MCF 10A (cell line): Measurements from ENCODE around the gene LHX3. TPM values are rescaled to one million over a fixed set of nuclear protein-coding genes. Genes with fewer than 3 reads are reported as not detected.
A peak's percentile ranks its signal among the peaks of the same experiment; 100 is the strongest.

Experiments
- BruUV-seq: library from RNA; stranded (reverse); fragments of 400-500 nt; replicated peaks from 2 replicates; lab custom pipeline; 2021; lab: Mats Ljungman, UMichigan
- CTCF ChIA-PET: fragments of 300-600 bp; sonication (Branson Sonifier 250); formaldehyde crosslinking; extraction: SDS; loops from one replicate; lab custom pipeline; 2021; ENCODE audit warnings: antibody characterized with exemption, inconsistent platforms; lab: Yijun Ruan, JAX
- POLR2A ChIA-PET: fragments of 300-600, 350-650 bp; sonication (Branson Sonifier 250); formaldehyde crosslinking; extraction: SDS; loops from one replicate; lab custom pipeline; 2020; ENCODE audit warnings: antibody characterized with exemption, inconsistent platforms; lab: Yijun Ruan, JAX
- DNase-seq: peaks from one replicate; pipeline ENCODE4 v3.0.0-alpha.2; 2018; ENCODE audit not compliant: unreplicated experiment
- H3K27ac Mint-ChIP-seq: one replicate; pipeline ENCODE4 v1.8.0; 2022; ENCODE audit warnings: mild to moderate bottlenecking, low read depth, mixed read lengths; ENCODE audit not compliant: unreplicated experiment
- H3K27me3 Mint-ChIP-seq: one replicate; pipeline ENCODE4 v1.8.0; 2022; ENCODE audit warnings: mixed read lengths; ENCODE audit not compliant: insufficient read depth, unreplicated experiment
- H3K36me3 Mint-ChIP-seq: one replicate; pipeline ENCODE4 v1.8.0; 2022; ENCODE audit warnings: mild to moderate bottlenecking, moderate library complexity, mixed read lengths; ENCODE audit not compliant: insufficient read depth, unreplicated experiment
- H3K4me1 Mint-ChIP-seq: one replicate; pipeline ENCODE4 v1.8.0; 2022; ENCODE audit warnings: mixed read lengths; ENCODE audit not compliant: insufficient read depth, unreplicated experiment
- H3K4me3 Mint-ChIP-seq: one replicate; pipeline ENCODE4 v1.8.0; 2022; ENCODE audit warnings: mild to moderate bottlenecking, moderate library complexity, mixed read lengths; ENCODE audit not compliant: unreplicated experiment
- H3K9me3 Mint-ChIP-seq: one replicate; pipeline ENCODE4 v1.8.0; 2022; ENCODE audit warnings: mixed read lengths; ENCODE audit not compliant: unreplicated experiment
- intact Hi-C: fragments of 100-400 bp; cut with micrococcal nuclease; formaldehyde crosslinking; loops from 2 replicates; pipeline ENCODE4 v1.14.1; 2022
- total RNA-seq: library from RNA; stranded (reverse); gene quantifications from 2 replicates; pipeline ENCODE4 v1.2.3, GENCODE V29; 2022
- TF ChIP-seq, protein P1 (sequence below): fragments of 200-600 bp; IDR thresholded peaks from one replicate; pipeline ENCODE4 v1.8.0; 2022; ENCODE audit warnings: antibody characterized with exemption, mild to moderate bottlenecking; ENCODE audit not compliant: unreplicated experiment

Gene LHX3
- total RNA-seq, 1 experiment from 2014 or later, result 0.26 TPM

DNA sequence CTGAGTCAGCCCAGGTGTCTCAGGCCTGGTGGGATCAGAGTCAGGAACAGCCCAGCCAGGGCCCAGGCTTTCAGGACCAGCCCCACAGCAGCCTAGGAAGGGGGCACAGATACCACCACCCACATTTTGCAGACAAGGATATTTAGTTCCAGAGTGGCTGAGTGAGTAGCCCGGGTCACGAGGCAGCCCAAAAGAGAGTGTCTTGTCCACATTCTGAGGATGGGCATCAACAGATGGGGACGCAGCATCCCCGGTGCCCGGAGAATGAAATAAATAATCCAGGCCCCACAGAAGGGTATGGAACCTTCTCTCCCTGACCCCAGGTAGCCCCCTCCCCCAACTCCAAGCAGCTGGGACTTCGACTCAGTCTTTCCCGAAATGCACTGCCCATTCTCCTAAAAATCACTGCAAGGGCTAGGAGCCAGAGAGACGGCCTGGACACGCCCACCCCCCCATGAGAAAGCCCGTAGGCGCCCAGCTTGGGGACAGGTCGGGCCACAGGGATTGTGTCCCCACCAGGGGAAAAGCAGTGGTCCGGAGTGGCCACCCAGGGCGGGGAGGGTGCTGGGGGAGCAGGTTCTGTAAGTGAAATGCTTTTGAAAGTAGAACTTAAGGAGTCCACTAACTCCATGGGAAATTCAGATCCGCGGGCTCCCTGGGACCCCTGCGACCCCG, 6.9 kb downstream of the LHX3 start:
- no peak for DNase-seq
- TF ChIP-seq, protein P1, sequence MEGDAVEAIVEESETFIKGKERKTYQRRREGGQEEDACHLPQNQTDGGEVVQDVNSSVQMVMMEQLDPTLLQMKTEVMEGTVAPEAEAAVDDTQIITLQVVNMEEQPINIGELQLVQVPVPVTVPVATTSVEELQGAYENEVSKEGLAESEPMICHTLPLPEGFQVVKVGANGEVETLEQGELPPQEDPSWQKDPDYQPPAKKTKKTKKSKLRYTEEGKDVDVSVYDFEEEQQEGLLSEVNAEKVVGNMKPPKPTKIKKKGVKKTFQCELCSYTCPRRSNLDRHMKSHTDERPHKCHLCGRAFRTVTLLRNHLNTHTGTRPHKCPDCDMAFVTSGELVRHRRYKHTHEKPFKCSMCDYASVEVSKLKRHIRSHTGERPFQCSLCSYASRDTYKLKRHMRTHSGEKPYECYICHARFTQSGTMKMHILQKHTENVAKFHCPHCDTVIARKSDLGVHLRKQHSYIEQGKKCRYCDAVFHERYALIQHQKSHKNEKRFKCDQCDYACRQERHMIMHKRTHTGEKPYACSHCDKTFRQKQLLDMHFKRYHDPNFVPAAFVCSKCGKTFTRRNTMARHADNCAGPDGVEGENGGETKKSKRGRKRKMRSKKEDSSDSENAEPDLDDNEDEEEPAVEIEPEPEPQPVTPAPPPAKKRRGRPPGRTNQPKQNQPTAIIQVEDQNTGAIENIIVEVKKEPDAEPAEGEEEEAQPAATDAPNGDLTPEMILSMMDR, result no peak
- Mint-ChIP-seq H3K27me3 (peaks cover 18% of the 10 kb centered on the region), H3K4me3 (peak overlapping the region; percentile 37), H3K27ac (no peak overlapping the region), H3K4me1 (peaks cover 13% of the 10 kb centered on the region), H3K36me3 (no peaks in the 10 kb centered on the region), H3K9me3 (no peaks in the 10 kb centered on the region)
- CTCF ChIA-PET, result interaction anchor here (0.6 to 1.2 kb wide), 2 partner anchors 19 to 848 kb away, joined by 3 to 4 read pairs; no protein-coding TSS in a partner anchor
- POLR2A ChIA-PET, result no interaction called here
- BruUV-seq, result no TSS peak
- intact Hi-C loops, result no loop called here

DNA sequence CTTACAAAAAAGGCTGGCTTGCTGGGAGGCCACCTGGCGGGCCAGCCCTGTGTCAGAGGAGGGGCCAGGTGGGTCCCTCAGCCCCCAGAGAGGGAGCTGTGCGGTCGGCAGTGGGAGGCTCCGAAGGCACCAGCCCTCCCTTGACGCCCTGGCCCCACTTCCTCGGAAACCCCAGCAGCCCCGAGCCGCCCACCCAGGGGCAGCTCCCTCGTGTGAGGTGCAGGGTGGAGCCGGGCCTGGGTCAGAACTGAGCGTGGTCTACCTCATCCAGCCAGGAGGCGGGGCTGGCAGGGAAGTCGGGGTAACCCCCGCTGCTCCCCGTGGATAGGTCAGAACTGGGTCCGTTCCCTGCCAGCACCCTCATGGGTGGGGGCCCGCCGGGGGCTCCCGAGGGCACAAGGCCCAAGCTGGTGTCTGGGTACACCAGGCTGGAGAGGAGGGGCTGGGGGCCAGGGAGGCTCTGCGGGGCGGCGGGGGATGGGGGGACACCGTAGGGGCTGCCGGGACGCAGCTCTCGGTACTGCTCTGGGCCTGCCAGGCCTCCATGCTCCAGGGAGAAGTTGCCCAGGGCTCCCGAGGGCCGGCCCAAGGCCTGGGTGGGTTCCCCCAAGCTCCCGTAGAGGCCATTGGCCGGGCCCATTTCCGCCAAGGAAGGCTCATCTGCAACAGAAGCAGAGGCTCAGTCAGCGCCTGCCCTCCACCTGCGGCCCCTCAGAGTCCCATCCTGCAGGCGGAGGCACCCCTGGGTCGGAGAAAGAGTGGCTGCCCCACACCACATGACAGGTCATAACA, 7.6 kb downstream of the LHX3 start:
- Mint-ChIP-seq H3K27ac (no peak overlapping the region), H3K27me3 (peaks cover 18% of the 10 kb centered on the region), H3K36me3 (no peaks in the 10 kb centered on the region), H3K4me1 (peaks cover 13% of the 10 kb centered on the region), H3K4me3 (no peak overlapping the region), H3K9me3 (no peaks in the 10 kb centered on the region)
- BruUV-seq, result no TSS peak
- ChIA-PET POLR2A (no interaction called here), CTCF (interaction anchor here (0.6 to 1.2 kb wide), 3 partner anchors 20 to 849 kb away, joined by 3 to 4 read pairs (median 4); no protein-coding TSS in a partner anchor)
- DNase-seq, result no peak
- intact Hi-C loops, result no loop called here
- TF ChIP-seq, protein P1, result no peak

DNA sequence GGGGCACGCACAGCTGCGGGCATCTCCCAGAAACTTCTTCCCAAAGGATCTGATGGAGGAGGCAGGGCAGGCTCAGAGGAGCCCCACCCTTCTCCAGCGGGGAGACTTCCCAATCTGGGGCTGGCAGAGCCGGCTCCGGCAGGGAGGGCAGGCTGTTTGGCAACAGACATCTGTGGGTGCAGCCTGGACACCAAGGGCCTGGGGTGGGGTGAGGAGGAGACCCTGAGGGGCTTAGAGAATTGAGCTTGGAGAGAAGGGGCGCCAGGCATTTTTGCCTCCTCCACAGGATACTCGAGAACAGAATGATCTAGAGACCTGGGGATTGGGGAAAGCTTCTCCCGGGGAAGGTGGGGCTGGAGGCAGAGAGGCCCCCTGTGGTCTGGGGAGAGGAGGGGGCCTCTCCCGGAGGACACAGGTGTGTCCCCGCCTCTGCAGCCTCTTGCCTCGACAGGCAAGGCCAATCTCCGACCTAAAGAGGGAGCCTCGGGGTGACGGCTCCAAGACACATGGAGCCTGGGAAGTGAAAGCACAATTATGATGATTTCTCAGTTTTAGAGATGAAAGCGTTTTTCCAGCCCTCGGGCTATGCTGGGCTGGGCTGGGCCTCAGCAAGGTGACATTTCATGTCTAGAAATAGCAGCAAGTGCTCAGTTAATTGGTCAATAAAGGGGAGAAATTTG, 8.4 kb downstream of the LHX3 start:
- H3K4me1 Mint-ChIP-seq, result peaks cover 13% of the 10 kb centered on the region
- H3K27ac Mint-ChIP-seq, result no peak overlapping the region
- ChIA-PET POLR2A (interaction anchor here (0.6 to 0.7 kb wide), 3 partner anchors 18 to 160 kb away, joined by 3 to 5 read pairs (median 4); no protein-coding TSS in a partner anchor), CTCF (interaction anchor here (1.2 kb wide), 1 partner anchor 21 kb away, joined by 3 read pairs; no protein-coding TSS in a partner anchor)
- TF ChIP-seq, protein P1, result no peak
- H3K27me3 Mint-ChIP-seq, result peaks cover 22% of the 10 kb centered on the region
- H3K36me3 Mint-ChIP-seq, result no peaks in the 10 kb centered on the region
- H3K9me3 Mint-ChIP-seq, result no peaks in the 10 kb centered on the region
- no TSS peak for BruUV-seq
- H3K4me3 Mint-ChIP-seq, result no peak overlapping the region
- intact Hi-C loops, result no loop called here
- no peak for DNase-seq

DNA sequence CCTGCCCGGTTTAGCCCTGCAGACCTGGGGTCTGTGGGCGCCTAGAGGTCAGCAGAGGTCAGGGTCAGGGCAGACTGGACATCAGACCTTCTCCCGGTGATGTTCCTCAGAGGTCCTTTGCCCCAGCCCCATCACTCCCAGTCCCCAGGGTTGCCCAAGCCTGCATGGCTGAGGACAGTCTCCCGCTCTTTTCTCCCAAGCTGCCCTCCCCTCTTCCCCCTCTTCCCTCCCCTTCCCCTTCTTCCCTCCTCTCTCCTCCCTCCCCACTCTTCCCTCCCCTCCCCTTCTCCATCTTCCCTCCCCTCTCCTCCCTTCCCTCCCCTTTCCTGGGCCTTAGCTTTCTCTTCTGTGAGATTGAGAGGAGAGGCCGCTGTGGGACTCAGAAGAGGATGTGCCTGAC, 10.4 kb downstream of the LHX3 start:
- H3K9me3 Mint-ChIP-seq, result no peaks in the 10 kb centered on the region
- no peaks in the 10 kb centered on the region for H3K36me3 Mint-ChIP-seq
- TF ChIP-seq, protein P1, result no peak
- CTCF ChIA-PET, result no interaction called here
- DNase-seq, result no peak
- H3K27ac Mint-ChIP-seq, result no peak overlapping the region
- peaks cover 13% of the 10 kb centered on the region for H3K4me1 Mint-ChIP-seq
- H3K27me3 Mint-ChIP-seq, result peaks cover 31% of the 10 kb centered on the region
- no peak overlapping the region for H3K4me3 Mint-ChIP-seq
- no TSS peak for BruUV-seq
- intact Hi-C loops, result no loop called here
- POLR2A ChIA-PET, result no interaction called here
